RWPE1 (cell line): Measurements from ENCODE around the gene CEP85L.

ENCODE experiments used
- CTCF ChIA-PET: fragments of 350-600 bp; sonication (Branson Sonifier 250); formaldehyde crosslinking; extraction: SDS; loops from one replicate; lab custom pipeline; 2021; lab: Yijun Ruan, JAX
- POLR2A ChIA-PET: fragments of 400-600 bp; formaldehyde crosslinking; extraction: SDS; loops from one replicate; lab custom pipeline; 2020; ENCODE audit warnings: antibody characterized with exemption; ENCODE audit not compliant: low non-redundant PET; lab: Yijun Ruan, JAX
- DNase-seq: peaks from one replicate; pipeline ENCODE4 v3.0.0; 2012; ENCODE audit warnings: low spot score
- H3K27ac ChIP-seq: fragments of 450-650 bp; 2 replicates; pipeline ENCODE4 v1.5.1; 2017
- CTCF ChIP-seq: fragments of 450-650 bp; conservative IDR thresholded peaks from 2 replicates; pipeline ENCODE4 v1.5.1; 2017; ENCODE audit warnings: low read depth, mild to moderate bottlenecking

CEP85L gene

GRCh38 chr6:118597636-118598035, 53.8 kb downstream of the CEP85L start:
- CTCF ChIA-PET: interaction anchor here (0.5 to 0.6 kb wide), 2 partner anchors 867 to 1454 kb away, joined by 3 to 4 read pairs; no protein-coding TSS in a partner anchor
- no peak for DNase-seq
- no peak for TF ChIP-seq CTCF
- POLR2A ChIA-PET: no interaction called here
- no peak overlapping the region for H3K27ac ChIP-seq

- no peak overlapping the region for H3K27ac ChIP-seq
- ChIA-PET CTCF (interaction anchor here (0.6 kb wide), 1 partner anchor 866 kb away, joined by 3 read pairs; no protein-coding TSS in a partner anchor), POLR2A (no interaction called here)
- no peak for DNase-seq
- no peak for TF ChIP-seq CTCF
These were observed 54.5 kb downstream of the CEP85L start for GRCh38 chr6:118596774-118597320.

GRCh38 chr6:118594877-118595276, 56.5 kb downstream of the CEP85L start:
- ChIA-PET CTCF (interaction anchor here (0.6 kb wide), 1 partner anchor 10 kb away, joined by 4 read pairs; no protein-coding TSS in a partner anchor), POLR2A (no interaction called here)
- no peak overlapping the region for H3K27ac ChIP-seq
- DNase-seq: no peak
- no peak for TF ChIP-seq CTCF

- CTCF ChIA-PET: no interaction called here
- no peak overlapping the region for H3K27ac ChIP-seq
- POLR2A ChIA-PET: no interaction called here
- no peak for DNase-seq
- no peak for TF ChIP-seq CTCF
These were observed 59.5 kb downstream of the CEP85L start for GRCh38 chr6:118591897-118592296.

- ChIA-PET CTCF (no interaction called here), POLR2A (no interaction called here)
- no peak overlapping the region for H3K27ac ChIP-seq
- TF ChIP-seq CTCF: no peak
- DNase-seq: no peak
These were observed 61.6 kb downstream of the CEP85L start for GRCh38 chr6:118589649-118590365.

- no peak for DNase-seq
- TF ChIP-seq CTCF: no peak
- H3K27ac ChIP-seq: no peak overlapping the region
- ChIA-PET CTCF (no interaction called here), POLR2A (no interaction called here)
These were observed 62.2 kb downstream of the CEP85L start for GRCh38 chr6:118589186-118589585.
